GM21360 (cell line): Measurements from ENCODE around the gene CD320.
"Not testable (repeated sequence)": the region's sequence is repeated elsewhere in the genome, so short reads cannot be mapped to it uniquely, and the experiment has no call there.

ENCODE experiments used
- ATAC-seq: cut with Tn5 transposase; IDR thresholded peaks from one replicate; pipeline ENCODE4 v1.9.1; 2021; ENCODE audit warnings: mild to moderate bottlenecking, moderate library complexity; ENCODE audit not compliant: unreplicated experiment

Gene CD320

GRCh38 chr19:8333767-8334457, 25.8 kb upstream of the CD320 start:
- no peak for ATAC-seq

GRCh38 chr19:8332976-8333766, 25.0 kb upstream of the CD320 start:
- ATAC-seq: no peak

GRCh38 chr19:8331263-8331845, 23.2 kb upstream of the CD320 start:
- no peak for ATAC-seq

- no peak for ATAC-seq
These were observed 21.8 kb upstream of the CD320 start for GRCh38 chr19:8329996-8330395.

- no peak for ATAC-seq
These were observed 17.3 kb upstream of the CD320 start for GRCh38 chr19:8325454-8325853.

- ATAC-seq: no peak
These were observed 16.3 kb upstream of the CD320 start for GRCh38 chr19:8324186-8325050.

- no peak for ATAC-seq
These were observed 15.6 kb upstream of the CD320 start for GRCh38 chr19:8323781-8324185.

- no peak for ATAC-seq
These were observed 14.5 kb upstream of the CD320 start for GRCh38 chr19:8322638-8322997.

GRCh38 chr19:8321986-8322637, 14.0 kb upstream of the CD320 start:
- no peak for ATAC-seq

- ATAC-seq: peak; percentile 90
These were observed 13.2 kb upstream of the CD320 start, which contains the start of the genes NDUFA7 and RPS28 for GRCh38 chr19:8321067-8321985. TSS of gene NDUFA7 (minus strand) at chr19:8321375. CDS start at chr19:8321358, 17 bp downstream. TSS of gene RPS28 (plus strand) at chr19:8321496. CDS start at chr19:8321531, 35 bp downstream.

GRCh38 chr19:8320564-8321066, 12.5 kb upstream of the CD320 start:
- peak; percentile 20 for ATAC-seq

- ATAC-seq: no peak
These were observed 11.8 kb upstream of the CD320 start for GRCh38 chr19:8319807-8320520.

- not testable (repeated sequence) for ATAC-seq
These were observed 10.7 kb upstream of the CD320 start for GRCh38 chr19:8318835-8319234.

- no peak for ATAC-seq
These were observed 8.4 kb upstream of the CD320 start for GRCh38 chr19:8316351-8317125.

GRCh38 chr19:8314981-8315640, 7.0 kb upstream of the CD320 start:
- not testable (repeated sequence) for ATAC-seq

GRCh38 chr19:8311461-8312260, 3.5 kb upstream of the CD320 start:
- ATAC-seq: no peak
